Fibroblast of the conjunctiva (primary cell): ENCODE measurements around the gene NR2E3.

Source experiments
- DNase-seq: peaks from one replicate; pipeline ENCODE4 v3.0.0-alpha.2; 2010; ENCODE audit warnings: low read depth

The NR2E3 gene

DNA sequence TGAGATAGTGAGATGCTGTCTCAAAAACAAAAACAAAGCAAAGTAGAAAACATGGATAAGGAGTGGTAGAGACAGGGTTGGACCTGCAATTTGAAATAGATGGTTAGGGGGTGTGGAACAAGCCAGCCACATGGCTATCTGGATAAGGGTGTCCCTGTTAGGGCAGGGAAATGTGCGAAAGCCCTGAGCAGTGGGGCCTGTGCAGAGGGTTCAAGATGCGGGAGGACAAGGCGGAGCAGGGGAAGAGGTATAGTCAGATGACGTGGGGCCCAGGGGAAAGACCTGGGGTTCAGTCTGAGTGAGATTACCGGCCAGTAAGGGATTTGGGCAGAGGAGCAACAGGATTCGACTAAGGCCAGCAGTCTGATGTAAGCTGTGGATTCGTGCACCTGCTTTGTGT, 18.4 kb upstream of the NR2E3 start:
- no peak for DNase-seq

DNA sequence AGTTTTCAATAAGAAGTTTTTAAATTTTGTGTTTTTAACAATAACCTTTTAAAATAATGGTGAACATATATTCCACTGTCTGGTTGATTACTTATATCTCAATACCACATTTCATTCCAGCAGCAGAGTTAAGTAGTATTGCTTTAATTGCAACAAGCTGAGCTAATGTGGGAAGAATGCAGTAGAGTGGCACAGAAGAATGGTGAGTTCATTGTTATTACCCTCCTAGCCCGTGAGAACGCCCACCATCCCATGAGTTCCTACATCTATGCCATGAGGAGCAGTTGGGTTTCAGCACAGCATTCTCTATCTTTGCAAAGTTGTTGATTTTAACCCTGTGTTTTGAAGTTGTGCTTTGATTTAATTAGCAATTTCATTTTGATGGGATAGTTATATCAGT, 17.8 kb upstream of the NR2E3 start:
- no peak for DNase-seq

DNA sequence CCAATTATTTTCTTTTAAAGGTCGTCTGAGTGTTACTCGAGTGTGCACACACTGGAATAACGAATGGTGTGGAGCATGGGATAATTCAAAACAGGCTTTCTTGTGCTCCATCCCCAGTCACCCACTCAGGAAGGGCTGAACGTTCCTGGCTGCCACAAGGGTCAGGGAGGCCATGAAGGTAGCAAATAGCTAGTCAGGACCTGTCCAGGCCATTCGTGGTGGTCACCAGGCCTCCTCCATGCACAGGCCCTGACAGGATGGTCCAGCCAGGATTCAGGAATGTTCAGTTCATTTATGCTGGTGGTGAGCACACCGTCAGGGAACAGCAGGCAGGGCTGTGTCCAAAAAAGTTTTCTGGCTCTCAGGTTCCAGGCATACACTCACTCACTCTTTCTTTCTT, 11.7 kb upstream of the NR2E3 start:
- no peak for DNase-seq

GRCh38 chr15:71800190-71800589, 10.2 kb upstream of the NR2E3 start:
- no peak for DNase-seq

DNA sequence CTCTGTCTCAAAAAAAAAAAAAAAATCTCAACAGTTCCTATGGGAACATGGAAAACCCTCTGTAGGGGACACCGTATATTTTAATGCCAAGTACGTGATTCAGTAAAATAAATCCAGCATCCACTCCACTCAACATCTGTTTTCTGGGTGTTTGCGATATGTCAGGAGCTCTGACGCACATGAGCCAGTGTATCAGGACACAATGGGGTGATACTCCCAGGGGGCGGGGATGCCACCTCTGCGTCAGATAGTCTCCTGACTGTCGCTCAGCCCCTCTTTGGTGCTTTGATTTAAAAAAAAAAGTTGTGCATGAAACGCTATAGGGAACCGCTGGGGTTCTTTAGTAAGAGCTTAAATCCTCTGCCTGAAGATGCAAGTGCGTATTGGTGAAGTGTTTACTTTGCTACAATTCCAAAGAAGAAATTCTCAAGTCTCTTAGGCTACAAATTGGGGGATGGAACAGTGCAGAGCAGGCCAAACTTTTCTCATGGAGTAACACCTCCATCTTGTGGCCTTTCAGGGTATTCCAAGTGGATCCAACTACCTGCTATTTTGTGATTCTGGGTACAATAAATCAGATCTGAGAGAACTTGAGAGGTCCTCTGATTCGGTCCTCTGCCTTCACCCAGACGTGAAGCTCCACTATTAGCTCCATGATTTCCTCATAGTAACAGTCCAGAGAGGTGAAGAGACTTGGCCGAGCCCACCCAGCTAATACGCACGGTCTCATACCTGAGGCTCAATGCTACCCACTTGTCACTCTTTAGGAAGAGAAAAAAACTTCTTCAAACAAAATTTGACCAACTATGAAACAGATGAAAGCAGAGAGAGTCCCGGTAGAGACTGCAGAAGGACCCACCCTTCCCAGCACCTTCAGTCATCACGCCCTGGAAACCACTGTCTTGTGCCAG, 9.3 kb upstream of the NR2E3 start:
- DNase-seq: peak; percentile 75

GRCh38 chr15:71801935-71802655, 8.3 kb upstream of the NR2E3 start:
- DNase-seq: no peak

DNA sequence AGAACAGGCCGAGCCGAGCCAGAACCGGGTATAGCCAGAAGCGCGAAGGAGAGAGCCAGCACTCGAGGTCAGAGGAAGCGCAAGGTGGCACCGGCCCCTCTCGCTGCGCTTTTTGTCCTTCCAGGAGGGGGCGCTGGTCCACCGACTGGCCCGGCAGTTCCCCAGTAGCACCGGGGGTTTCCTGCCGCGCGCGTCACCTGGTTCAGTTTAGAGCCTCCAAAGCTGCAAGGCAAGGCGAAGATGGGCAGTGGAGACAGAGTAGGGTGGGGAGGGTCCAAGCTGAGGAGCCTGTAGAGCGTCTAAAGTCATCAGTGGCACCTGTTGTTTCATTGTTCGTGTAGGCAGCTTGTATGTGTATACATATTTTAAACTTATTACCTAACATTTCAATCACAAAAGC, 7.6 kb upstream of the NR2E3 start:
- DNase-seq: no peak

DNA sequence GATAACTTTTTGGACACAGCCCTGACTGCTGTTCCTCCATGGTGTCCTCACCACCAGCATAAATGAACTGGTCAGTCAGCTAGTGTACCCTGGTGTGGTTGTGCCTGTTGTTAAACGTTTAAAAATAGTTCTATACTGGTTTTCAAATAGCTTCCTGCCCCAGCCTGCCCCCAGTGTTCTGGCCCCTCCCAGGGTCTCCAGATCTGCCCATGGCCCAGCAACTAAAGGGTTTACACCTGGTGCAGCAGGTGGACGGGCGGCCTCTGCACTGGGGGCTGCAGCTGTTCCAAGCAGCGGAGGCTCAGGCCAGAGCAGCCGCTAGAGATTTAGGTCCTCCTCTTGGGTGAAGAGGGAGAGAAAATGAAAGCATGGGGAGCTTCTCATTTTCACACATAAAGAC, 6.1 kb upstream of the NR2E3 start:
- no peak for DNase-seq

DNA sequence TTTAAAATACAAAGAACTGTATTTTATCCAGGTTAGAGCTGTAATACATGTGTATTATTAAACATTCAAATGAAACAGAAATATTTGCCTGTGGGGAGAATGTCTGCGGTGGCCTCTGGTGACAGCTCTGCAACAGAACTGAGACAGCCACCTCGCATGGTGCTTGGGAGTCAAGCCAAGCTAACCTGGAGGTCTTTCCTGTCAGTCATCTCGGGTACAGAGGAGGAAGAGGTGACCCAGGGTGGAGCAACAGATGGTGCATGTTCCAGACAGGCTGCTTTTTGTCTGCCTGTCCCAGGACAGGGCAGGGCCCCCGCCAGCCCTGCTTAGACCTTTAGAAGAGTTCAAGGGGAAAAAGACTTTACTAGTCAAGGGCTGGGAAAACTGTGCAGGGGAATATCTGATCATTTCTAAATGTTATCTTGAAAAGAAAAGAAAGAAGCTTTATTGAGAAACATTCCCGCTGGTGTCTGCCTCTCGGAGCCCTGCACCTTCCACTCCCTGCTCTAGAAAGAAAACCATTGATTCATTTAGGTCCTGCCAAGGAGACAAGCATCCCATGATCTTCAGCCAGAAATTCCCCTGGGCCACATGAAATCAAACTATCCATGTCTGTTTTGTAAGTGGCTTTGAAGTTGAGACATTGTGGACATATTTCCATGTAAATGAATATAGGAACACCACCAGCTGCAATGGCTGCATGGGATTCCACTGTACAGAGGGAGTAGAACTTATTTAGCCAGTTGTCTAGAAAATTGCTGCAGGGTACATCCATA, 5.5 kb upstream of the NR2E3 start:
- DNase-seq: no peak

DNA sequence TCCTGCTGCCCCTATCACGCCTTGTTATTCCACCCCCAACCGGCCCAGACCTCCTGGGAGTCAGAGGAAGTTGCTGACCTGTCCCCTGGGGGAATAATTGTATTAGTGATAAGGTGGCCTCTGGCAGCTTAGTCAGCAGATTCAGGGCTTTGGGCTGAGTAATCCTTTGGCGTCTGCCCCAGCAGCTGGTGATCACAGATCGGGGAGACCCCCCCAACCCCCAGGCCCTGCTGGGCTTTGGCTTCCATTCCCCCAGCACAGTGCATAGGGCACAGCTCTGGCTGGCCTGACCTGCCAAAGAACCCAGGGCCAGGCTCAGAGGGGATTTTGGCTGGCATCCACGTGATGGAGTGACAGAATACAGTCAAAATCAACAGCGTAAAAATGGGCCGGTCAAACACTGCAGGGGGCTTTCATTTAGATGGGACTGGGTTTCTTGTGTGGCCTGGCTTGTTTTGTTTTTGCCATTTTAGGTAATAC, 3.9 kb upstream of the NR2E3 start:
- no peak for DNase-seq

DNA sequence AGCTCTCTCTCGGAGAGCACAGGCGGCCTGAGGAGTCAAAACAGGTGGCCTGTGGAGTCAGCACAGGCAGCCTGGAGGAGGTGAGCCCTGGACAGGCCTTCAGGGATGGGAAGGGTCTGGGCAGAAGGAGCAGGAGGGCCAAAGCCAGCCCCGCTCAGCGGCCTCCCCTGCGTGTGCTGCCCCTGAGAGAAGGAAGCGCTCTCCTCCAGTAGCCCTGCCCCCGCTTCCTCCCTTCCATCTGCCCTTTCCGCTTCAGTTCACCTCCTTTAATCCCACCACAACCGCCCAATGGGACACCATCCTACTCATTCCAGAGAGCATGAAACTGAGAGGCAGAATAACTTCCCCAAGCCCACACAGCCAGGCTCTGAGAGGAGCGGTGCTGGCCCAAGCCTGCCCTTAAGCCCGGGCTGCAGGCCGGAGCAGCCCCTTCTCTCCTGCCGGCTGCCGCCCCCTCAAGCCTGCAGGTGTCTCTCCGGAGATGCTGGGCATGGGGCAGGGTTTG, 3.2 kb upstream of the NR2E3 start:
- no peak for DNase-seq

DNA sequence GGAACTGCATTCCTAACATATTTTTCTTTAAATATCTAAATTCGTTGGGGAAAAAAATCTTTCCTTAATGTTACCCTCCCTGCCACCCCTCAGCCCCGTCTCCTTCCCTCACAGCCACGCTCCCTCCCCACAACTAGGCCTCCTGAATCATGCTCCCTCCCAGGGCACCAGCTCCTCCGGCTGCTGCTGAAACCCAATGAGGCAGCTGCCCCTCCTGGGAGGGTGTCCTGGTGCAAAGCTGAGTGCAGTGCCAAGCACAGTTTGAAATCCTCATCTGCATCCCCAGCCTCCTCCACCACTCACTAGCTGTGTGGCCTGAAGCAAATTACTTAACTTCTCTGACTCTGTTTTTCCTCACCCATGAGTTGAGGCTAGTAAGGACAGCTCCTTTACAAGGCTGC, 2.7 kb upstream of the NR2E3 start:
- no peak for DNase-seq

DNA sequence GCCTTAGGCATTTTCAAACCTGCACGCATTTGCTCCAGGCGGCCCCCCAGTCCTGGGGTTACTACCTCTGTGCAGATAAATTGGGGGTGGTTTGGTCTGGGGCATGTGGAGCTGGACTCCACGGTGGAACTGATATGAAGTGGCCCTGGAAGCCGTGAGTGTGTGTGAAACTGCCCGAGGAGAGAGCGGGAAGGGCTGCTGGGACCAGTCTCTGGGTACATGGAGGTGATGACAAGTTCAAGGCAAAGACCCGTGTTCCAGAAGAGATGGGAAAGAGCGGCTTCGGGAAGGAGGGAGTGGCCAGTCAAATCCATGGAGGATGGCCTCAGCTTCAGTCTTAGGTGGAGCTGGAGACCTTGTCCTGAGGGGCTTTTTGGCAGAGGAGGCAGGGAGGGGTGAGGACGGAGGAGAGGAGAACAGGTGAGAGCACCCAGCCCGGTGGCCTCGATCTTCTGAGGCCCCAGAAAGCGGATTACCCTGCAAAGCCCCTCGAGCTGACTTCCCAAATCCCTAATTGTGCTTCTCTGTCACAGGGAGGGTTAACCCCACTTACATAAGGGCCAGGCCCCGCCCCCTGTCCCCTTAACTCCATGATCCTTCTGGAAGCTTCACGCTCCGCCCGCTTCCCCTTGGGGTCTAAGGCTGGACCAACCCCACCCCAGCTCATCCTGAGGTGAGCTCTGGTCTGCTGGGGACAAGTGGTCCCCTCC, 1.9 kb upstream of the NR2E3 start:
- no peak for DNase-seq

- DNase-seq: no peak
Observed at GRCh38 chr15:71809346-71809745, 1.0 kb upstream of the NR2E3 start.

GRCh38 chr15:71811036-71811736, 832 bp downstream of the NR2E3 start:
- no peak for DNase-seq

GRCh38 chr15:71811752-71812735, 1.7 kb downstream of the NR2E3 start:
- no peak for DNase-seq

DNA sequence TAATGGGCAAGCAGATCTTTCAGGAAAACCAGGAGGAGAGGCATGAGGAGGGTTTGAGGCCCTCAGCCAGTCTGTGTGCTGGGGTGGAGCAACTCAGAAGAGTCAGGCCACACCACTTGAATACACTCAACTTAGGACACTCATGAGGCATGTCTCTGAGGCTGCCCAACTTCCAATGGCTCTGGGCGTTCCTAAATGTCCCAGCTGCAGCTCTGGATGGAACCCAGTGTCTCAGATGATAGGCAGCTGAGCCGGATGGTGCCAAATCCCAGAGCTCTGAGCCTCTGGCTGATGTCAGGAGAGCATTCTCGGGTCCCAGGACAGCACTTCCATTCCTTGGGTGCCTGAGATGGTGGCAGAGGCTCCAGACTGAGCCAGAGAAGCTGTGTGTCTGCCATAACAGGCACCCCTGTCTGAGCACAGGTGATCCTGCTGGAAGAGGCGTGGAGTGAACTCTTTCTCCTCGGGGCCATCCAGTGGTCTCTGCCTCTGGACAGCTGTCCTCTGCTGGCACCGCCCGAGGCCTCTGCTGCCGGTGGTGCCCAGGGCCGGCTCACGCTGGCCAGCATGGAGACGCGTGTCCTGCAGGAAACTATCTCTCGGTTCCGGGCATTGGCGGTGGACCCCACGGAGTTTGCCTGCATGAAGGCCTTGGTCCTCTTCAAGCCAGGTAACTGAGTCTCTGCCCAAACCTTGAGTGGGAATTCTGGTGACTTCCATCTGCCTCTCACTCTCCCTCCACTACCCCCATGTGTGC, 2.8 kb downstream of the NR2E3 start:
- no peak for DNase-seq

GRCh38 chr15:71813723-71814470, 3.5 kb downstream of the NR2E3 start:
- no peak for DNase-seq
